K562 (cell line): Measurements from ENCODE around the gene TLN1. TPM values are rescaled to one million over a fixed set of nuclear protein-coding genes. Genes with fewer than 3 reads are reported as not detected.

Experiments
- CHD7 ChIP-seq: fragments of 200-600 bp; sonication (generic); IDR thresholded peaks from one replicate; pipeline ENCODE4 v1.6.1; 2012; ENCODE audit warnings: mild to moderate bottlenecking, low read depth, low read length, inconsistent platforms
- FOXJ2 ChIP-seq: fragments of 200-800 bp; sonication (Bioruptor generic); IDR thresholded peaks from 2 replicates; pipeline ENCODE4 v1.6.1; 2016; ENCODE audit warnings: missing genetic modification characterization, missing compliant biosample characterization
- MEF2A ChIP-seq: IDR thresholded peaks from 2 replicates; pipeline ENCODE4 v1.6.1; 2011; ENCODE audit warnings: low read depth, mild to moderate bottlenecking, low read length, moderate library complexity; ENCODE audit not compliant: control insufficient read depth
- POLR2G ChIP-seq: fragments of 200-400 bp; formaldehyde crosslinking; IDR thresholded peaks from 2 replicates; pipeline ENCODE4 v1.6.1; 2017; ENCODE audit warnings: low read depth, mild to moderate bottlenecking, antibody characterized with exemption, low read length, moderate library complexity
- PRMT5 ChIP-seq: sonication (generic); formaldehyde crosslinking; IDR thresholded peaks from 2 replicates; pipeline ENCODE4 v1.5.0; 2020; ENCODE audit warnings: missing genetic modification reagents
- REST ChIP-seq, 2 experiments: fragments of 450-650 bp; formaldehyde crosslinking in 1 of 2; IDR thresholded peaks; 2 replicates each; pipeline versions ENCODE4 v1.4.0 to v1.6.1; 2014 to 2020; ENCODE audit warnings: mild to moderate bottlenecking in 2 of 2, borderline replicate concordance in 1 of 2, low read depth in 1 of 2
- ZNF143 ChIP-seq: sonication (generic); formaldehyde crosslinking; IDR thresholded peaks from 2 replicates; pipeline ENCODE4 v1.9.0; 2022; ENCODE audit warnings: mild to moderate bottlenecking, missing genetic modification reagents
- ZNF224 ChIP-seq: sonication (generic); formaldehyde crosslinking; IDR thresholded peaks from 2 replicates; pipeline ENCODE4 v1.8.0; 2022; ENCODE audit warnings: mild to moderate bottlenecking, missing genetic modification reagents
- polyA plus RNA-seq, 8 experiments: library from polyadenylated mRNA; depleted of rRNA in 4 of 8; stranded (reverse) in 5 of 8; unstranded in 3 of 8; fragments of >200 nt; fragmentation: Nextera tagmentation in 2 of 8; fragmentation: Illumina TruSeq in 1 of 8; extraction: Ambion mirVana in 2 of 8; extraction: Trizol in 1 of 8; gene quantifications; 2 replicates each; pipeline versions ENCODE4 v1.2.1 to v1.2.3, GENCODE V29; 2011 to 2014; ENCODE audit warnings: inconsistent platforms in 1 of 8, missing spikeins in 1 of 8
- total RNA-seq, 7 experiments: library from RNA; depleted of rRNA in 6 of 7; stranded (reverse); fragments of >200 nt in 6 of 7; fragmentation: Illumina TruSeq in 2 of 7; extraction: Trizol in 2 of 7; gene quantifications; 2 replicates each; pipeline versions ENCODE4 v1.2.1 to v1.2.3, GENCODE V29; 2011 to 2021; ENCODE audit warnings: low replicate concordance in 1 of 7

TLN1 gene
- total and polyA plus RNA-seq, 9 of the 15 experiments (the other 6 are each of a cell fraction or from before 2014, with no cell fraction given) = 3.6 to 240 (median 54.8) TPM

GRCh38 chr9:35754264-35754663 lies 22.3 kb upstream of the TLN1 start, which contains the start of gene MSMP (continued):
- no peak for TF ChIP-seq REST (IDR thresholded peaks at IDR 0.05; ENCODE audit: borderline replicate concordance)
- TF ChIP-seq REST (CRISPR knock-in tag; IDR thresholded peaks at IDR 0.05; ENCODE audit: low read depth) = no peak
- no peak for TF ChIP-seq ZNF224 (CRISPR knock-in tag)
- no peak for TF ChIP-seq CHD7
- TF ChIP-seq FOXJ2 (tag) = no peak
- no peak for TF ChIP-seq POLR2G
- TF ChIP-seq MEF2A = no peak
- TF ChIP-seq ZNF143 (CRISPR knock-in tag) = no peak
- TF ChIP-seq PRMT5 (CRISPR knock-in tag) = no peak
